ENCODE results near the gene SSTR3.
"Not testable (repeated sequence)": the region's sequence is repeated elsewhere in the genome, so short reads cannot be mapped to it uniquely, and the experiment has no call there.

The SSTR3 gene

DNA sequence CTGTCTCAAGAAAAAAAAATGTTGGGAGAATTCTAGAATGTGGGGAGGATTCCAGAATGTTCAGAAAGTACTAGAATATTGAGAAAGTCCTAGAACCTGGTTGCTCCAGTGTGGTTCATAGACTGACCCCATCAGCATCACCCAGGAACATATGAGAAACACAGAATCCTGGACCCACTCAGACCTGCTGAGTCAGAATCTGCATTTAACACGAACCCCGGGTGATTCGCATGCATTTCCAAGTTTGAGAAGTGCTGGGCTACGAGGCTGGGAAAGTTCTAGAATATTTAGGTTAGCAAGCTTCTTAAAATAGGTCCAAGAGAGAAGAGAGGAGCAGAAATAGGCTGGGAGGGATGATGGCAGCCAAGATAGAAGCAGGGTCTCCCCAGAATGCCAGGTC lies 30.6 kb downstream of the SSTR3 start:
- DNase-seq (ENCODE audit: low read depth), result no peak

DNA sequence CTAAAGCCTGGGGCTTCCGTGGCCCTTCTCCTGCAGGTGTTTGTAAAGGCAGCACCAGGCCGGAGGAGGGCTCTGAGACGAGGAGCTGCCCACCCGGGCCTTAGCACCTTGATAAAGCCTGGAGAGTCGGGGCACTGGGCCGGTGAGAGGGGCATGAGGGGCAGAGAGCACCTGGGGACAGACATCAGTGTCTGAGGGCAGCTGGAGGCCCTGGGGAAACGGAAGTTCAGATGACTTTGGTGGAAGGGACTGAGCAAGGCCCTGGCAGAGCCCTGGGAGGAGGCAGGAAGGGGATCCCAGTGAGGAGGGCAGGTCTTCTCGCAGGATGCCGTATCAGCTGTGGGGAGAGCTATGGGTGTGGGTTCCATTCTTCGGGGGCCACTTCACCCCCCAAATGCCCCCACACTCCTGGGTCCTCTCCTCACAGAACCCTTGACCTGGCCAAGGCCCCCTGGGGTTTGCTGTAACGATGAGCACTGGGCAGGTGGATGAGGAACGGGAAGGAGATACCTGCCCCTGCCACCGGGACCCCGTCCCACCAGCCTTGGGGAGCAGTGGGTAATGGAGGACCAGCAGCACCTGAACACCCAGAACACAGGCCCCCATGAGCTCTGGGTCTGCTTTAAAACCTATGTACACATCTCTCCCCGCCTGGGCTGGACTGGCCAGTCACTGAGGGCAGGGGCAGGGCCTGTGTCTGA lies 31.6 kb downstream of the SSTR3 start:
- no peak for DNase-seq (ENCODE audit: low read depth)

DNA sequence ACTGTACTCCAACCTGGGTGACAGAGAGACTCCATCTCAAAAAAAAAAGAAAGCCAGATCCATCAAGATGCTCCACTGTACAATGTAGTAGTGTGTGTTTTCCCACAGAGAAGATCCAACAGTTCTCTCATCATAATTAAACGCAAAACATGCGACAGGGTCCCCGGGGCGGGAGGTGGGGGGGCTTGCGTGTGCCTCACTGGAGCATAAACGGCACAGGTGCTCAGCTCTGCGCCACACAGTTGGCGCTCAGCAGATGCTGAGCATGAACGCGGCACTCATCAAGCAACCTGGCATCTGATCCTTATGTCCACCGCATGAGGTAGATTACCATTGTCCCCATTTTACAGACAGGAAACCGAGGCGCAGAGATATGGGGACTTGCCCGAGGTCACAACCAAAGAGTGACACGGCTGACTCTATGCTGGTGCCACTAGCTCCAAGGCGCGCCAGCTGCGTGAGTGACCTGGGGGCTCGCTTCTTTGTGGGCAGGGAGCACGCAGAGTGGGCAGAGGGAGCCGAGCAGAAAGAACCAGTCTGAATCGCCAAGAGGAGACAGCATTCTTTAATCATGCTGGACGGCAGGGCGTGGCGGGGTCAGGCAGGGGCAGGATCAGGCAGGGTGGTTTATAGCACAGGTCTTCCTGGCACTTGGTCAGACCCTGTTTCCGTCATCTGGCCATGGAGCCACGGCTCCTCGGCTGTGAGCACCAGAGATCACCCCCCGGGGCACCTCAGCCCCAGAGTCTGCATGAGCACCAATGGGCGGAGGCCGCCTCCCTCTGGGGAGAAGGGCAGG lies 32.5 kb downstream of the SSTR3 start:
- no peak for DNase-seq (ENCODE audit: low read depth)

DNA sequence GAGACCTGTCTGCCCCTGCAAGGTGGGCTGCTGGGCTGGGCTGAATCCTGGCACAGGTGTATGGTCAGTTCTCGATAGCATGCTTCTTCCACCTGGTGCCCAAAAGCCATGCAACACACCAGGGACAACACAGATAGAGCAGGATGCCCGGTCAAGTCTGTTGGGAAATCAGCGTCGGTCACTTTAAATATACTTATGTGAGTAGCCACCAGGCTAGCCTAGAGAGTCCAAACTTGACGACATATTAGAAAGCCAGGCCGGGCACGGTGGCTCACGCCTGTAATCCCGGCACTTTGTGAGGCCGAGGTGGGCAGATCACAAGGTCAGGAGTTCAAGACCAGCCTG lies 33.2 kb downstream of the SSTR3 start:
- no peak for DNase-seq (ENCODE audit: low read depth)

DNA sequence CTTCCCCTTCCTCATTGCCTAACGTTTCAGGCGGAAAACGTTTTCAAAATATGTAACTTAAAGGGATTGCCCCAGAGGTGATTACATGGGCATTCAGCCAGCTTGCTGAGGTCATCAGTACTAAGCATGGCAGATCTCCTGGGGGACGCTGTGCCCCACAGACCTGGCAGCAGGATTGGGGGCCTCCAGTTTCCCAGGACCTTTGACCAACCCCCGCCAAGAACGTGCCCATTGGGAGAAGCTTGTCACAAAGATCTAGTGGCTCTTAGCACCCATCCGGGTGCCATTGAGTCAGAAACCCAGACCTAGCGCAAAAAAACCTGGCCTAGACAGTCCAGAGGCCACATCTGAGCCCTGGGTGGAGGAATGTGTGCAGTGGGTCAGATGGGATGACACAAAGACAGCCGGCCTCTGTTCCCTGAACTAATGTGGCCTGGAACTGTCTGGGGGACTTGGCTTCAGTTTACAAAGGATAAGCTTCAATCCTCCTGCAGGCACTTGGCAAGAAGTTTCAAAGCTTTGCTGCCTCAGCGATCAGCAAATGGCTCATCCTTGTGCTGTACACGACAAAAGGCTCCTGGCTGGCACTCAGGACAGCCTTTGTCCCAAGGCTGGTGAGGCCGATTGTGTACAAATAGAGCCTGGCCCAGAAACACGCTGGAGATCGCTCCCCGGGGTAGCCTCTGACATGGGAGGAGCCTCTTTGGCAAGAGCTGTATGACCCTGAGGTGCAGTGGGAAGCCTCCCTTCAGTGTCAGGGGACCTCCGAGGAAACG lies 33.7 kb downstream of the SSTR3 start:
- no peak for DNase-seq (ENCODE audit: low read depth)

DNA sequence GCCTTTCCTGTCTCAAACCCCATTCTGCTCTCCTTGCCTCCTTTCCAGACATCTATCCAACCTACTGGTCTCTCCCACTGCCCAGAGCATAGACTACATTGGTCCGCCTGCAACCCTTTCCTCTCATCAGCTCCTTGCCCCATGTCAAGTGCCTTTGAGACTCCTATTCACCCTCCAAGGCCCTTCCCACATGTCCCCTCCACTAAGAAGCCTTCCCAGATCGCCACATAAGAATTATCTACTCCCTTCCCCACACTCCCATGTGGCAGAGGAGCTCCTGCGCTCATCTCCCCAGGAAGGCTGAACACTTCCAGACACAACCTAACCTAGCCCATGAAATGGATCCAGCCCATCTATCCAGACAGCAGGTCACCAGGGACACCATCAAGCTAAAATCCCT lies 34.5 kb downstream of the SSTR3 start:
- no peak for DNase-seq (ENCODE audit: low read depth)

DNA sequence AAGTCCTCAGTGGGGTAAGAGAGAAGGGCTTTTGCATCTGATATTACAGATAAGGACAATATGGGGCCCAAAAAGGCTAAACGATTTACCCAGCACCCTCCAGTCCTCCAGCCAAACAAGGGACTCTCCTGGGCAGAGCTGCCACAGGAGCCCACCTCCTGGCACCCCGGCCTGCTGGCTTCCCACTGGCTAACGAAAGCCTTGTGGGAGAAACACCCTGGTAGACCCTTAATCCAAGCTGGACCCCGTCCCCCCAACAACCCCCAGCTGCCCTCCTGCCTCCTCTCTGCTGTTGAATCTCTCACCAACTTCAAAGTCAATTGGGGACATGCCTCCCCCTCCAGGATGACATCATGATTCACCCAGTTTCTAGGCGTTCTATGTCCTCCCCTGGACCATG lies 35.1 kb downstream of the SSTR3 start:
- no peak for DNase-seq (ENCODE audit: low read depth)

DNA sequence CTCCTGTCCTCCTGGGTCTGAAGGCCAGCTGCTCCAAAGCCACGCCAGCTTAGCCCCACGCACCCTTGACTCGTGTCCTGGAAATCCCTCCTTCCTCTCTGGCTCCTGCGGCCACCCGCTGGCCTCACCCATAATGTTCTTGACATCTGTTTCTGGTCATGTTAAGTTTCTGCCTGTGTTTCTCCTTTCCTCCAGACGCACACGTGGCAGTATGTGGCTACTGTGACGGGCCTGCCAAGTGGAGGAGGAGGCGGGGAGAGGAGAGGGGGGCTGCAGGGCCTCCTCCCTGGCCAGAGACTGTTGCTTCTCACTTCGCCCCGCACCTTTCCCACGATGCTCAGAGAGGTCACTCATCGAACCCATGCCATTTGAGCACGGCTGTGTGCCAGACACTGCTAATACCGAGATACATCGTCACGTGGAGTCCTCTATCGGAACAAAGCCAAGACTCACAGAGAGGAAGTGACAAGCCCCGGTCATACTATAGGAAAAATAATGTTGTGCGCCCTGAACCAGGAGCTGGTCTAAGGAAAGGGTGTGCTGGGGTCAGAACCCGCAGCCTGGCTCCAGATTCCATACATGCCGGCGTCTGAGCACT lies 35.7 kb downstream of the SSTR3 start:
- DNase-seq (ENCODE audit: low read depth), result no peak

DNA sequence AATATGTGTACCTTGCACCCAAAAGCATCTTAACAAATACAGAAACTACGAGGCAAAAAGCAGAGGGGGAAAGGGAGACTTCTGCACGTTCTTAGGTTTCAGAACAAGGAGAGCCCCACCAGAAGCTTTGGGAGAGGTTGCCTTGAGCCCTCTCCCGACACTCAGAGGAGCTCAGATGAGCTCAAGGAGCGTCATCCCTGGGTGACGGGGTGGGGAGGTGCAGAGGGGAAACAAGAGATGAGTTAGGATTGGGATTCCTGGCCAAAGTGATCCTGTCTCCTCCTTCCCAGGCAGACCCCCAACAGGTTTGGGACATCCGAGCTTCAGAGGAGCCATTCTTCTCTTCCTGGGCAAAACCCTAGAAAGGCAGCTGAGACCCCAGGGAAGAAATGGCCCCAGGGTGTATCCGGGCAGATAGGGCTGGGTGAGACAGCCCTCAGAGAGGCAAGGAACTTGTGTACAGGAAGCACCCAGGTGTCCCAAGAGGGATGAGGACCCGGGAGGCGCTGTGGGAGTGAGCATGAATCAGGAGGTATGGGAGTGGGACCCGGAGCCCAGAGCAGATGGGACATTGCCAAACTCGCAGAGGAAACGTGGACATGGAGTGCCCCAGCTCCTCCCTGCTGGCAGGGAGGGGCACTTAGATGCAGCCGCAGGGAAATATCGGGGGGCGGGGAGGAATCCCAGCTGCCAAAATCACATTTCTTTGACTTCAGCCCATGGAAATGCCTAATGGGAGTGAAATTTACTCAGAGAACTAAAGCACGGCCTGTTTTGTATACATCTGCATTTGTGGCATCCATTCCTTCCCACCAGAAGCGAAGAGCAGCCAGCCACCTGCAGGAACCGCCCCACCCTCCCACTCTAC lies 36.6 kb downstream of the SSTR3 start:
- DNase-seq (ENCODE audit: low read depth), result no peak

DNA sequence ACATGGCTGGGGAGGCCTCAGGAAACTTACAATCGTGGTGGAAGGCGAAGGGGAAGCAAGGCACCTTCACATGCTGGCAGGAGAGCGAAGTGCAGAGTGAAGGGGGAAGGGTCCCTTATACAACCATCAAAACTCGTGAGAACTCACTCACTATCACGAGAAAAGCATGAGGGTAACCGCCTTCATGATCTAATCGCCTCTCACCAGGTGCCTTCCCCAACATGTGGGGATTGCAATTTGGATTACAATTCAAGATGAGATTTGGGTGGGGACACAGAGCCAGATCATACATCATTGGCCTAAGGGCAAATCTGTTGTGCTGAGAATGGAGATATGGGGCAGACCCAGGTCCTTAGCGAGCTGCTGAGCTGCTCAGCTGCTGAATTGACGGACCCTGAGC lies 37.3 kb downstream of the SSTR3 start:
- DNase-seq (ENCODE audit: low read depth), result no peak

DNA sequence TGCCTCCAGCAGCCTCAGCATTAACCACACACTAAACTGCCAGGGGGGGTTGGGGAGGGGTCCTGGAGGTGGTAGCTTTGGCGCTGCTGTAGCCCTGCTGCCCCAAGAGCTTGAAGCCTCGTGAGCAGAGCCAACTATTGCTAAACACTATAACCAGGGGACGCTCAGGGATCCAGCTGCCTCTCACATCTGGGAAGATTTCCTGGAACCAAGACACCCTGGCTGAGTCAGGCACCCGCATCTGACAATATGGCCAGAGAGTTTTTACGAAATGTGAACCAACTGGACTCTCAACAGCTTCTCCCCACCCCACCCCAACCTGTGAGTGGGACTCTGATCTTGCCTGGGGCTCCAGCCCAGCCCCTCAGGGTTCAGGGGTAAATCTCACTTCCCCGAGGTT lies 38.6 kb downstream of the SSTR3 start:
- DNase-seq (ENCODE audit: low read depth), result no peak

DNA sequence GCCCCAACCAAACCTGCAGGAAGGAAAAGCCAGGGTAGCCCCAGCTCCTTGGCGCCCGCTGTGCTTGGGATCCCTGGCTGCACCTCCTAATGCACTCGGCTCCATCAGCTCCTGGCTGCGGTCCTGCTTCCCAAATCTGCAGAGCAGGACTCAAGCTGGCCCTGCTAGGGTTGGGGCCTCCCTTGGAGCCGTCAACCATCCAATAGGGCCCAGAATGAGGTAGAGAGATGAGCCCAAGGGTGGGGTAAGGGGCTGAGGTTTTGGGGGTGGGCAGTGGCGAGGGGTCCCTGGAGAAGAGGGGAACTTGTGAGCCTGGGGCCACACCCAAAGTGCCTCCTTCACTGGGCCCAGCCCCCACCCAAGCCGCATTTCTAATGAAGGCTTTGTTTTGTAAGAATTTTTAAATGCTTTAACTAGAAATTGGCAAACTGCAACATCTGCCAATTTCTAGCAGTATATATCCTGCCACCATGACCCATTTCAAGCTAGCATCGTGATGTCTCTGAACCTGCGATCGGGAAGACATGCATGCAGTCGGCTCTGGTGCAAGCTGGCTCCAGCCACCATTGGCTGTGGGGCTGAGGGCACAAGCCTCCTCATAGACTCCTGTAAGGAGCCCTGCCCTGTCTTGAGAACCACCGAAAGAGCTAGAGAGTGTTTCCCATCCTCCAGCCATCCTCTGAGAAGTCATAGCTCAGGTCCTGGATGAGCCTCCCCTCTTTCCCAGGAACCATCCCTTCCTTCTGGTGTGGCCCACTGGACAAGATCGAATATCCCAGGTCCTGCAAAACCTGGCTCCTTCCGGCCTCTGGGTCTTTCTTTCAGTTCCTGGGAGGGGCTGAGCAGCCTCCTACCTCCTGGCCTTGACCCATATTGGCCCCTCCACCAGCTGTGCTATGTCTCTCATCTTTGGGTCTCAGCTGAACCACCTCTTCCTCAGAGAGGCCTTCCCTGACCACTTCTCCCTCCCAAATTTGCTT lies 39.7 kb downstream of the SSTR3 start:
- DNase-seq (ENCODE audit: low read depth), result no peak

DNA sequence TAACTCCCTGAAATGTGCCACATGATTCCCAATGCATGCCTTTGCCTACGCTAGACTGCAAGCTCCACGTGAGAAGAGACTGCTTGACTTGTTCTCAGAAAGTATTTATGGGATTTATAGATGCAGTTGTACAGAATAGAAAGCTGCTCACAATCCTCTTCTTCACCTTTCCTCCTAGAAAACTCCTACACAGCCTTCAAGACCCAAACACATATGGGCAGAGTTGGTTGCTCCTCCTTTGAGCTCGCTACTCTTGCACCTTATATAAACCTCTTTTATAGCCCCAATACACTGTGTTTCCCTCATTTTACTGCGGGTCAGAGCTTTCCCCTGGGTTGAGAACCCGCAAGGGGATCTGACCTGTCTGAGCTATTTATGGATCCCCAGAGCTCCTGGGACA lies 40.6 kb downstream of the SSTR3 start:
- no peak for DNase-seq (ENCODE audit: low read depth)

DNA sequence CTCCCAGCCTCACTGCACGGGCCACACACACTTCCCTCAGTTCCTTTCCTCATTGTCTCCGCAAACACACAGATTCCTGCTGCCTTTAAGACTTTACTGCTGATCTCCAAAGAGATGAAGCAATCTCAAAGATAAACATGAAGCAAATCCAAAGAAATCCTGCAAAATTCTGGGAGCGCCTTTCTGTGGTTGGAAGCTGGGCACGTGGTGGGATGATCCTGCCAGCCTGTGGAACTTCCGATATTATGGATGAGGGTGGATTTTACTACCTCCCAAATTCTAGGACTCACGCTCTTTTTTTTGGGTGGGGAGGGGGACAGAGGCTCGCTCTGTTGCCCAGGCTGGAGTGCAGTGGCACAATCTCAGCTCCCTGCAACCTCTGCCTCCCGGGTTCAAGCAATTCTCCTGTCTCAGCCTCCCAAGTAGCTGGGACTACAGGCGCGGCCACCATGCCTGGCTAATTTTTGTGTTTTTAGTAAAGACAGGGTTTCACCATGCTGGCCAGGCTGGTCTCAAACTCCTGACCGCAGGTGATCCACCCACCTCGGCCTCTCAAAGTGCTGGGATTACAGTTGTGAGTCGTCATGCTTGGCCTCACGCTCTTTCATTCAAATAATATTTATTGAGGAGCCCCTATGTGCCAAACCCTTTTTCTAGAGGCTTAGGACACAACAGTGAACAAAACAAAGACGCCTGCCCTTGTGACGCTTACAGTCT lies 41.4 kb downstream of the SSTR3 start:
- not testable (repeated sequence) for DNase-seq (ENCODE audit: low read depth)

DNA sequence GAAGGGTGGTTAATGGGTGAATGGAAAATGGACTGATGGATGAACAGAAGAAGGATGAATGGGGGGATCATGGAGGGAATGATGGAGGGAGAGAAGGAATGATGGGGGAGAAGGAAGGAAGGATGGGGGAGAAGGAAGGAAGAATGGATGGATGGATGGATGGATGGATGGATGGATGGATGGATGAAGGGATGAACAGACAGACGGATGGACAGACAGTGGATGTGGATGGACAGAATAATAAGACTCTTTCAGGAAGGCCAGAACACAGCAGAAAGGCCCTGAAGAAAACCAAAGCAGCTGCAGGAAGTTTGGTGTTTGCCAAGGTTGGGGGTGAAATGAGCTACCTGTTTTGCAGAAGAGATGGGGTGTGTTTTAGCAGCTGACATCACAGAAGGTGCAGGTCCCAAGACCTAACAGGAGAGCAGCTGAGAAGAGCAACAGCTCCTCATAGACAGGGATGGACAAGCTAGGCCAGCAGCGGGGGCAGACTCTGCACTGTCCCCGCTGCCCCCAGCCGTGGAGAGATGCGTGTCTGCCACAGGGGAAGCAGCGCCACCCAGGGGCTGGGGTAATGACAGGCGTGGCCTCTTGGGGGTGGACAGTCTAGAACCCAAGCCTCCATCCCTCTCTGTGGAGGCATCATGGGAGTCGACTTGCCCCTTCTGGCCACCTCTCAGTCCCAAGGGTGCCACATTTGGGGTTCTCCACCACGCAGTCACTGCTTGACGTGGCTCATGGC lies 42.2 kb downstream of the SSTR3 start:
- DNase-seq (ENCODE audit: low read depth), result no peak

DNA sequence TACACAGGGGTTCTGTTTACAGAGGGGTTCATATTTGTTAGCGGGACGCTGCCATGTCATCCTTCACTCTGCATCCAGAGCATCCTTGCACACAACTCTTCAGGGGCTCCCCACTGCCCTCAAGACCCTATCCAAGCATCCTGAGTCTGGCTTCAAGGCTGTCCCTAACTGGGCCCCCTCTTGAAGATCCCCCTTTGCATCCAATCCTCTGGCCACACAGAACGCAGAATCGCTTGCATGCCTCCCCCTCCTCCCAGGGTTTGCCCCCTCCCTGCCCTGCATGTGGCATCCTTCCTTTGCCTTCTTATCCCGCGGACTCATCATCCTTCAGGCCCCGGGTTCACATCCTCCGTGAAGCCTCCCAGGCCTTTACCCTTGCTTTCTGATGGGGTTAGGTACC lies 42.9 kb downstream of the SSTR3 start:
- DNase-seq (ENCODE audit: low read depth), result no peak

DNA sequence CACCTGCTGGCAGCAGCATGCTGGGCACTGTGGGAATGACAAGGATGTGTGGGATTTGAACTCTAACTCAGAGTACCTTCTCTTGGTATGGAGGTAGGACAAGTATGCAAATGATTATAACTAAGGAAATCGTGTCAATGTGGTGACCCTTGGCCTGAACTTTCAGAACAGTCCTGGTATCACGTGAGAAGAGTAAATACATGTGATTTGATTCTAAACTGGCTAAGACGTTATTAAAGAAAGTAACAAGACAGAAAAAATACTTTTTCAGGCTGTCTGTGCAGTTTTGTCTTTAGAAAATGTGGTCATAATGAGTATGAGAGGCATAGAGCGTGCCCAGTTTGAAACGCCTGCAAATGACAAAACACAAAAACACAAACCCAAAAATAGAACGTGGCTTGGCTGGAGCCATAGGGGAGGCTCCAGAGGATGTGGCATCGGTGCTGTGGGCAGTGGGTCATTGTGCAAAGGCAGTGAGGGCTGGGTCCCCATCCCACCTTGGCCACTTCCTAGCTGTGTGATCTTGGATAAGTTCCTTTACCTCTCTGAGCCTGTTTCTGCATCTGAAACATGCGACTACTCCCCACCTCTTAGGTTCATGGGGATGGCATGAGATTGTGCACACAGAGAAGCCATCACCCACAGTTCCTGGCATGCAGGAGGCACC lies 44.2 kb downstream of the SSTR3 start:
- no peak for DNase-seq (ENCODE audit: low read depth)

DNA sequence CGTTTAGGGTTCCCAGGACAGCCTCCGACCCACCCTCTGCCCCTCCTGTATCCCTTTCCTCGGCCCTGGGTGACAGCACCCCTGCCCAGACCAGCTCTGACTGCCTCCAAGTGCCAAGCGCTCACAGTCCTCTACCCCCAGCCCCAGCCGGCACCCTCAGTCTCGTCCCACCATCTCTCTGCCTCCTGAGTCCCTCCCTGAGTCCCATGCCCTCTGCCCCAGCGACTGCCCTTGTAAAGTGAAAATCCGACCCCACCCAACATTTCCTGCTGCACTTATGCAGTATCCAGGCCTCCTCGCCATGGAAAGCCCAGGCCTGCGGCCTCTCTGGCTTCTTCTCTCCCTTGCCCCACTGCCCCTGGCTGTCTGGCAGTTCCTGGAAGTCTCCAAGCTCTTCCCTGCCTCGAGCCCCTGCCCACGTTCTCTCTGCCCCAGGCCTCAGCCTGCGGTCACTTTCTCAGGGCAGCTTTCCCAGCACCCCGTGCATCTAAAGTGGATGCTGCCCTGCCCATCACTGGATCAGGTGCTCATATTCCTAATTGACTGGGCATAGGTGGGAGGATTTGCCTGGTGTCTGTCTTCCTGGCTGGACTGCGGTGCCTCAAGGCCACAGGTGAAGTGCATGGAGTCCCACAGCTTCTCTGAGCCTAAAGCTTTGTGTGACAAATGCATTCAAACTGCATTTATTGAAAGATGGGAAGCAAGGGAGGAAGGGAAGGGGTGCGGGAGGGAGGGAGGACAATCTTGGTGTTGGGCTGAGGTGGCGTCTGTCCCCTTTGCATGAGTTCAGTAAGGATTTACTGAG lies 44.9 kb downstream of the SSTR3 start:
- no peak for DNase-seq (ENCODE audit: low read depth)
